GM13976 (cell line): ENCODE measurements around the gene ERC1.

ENCODE experiments used
- DNase-seq: peaks from one replicate; pipeline ENCODE4 v3.0.0; 2012; ENCODE audit warnings: low spot score
- in situ Hi-C: fragments of 300-500 bp; cut with MboI; formaldehyde crosslinking; loops from one replicate; pipeline ENCODE4 v1.12.0; 2022; ENCODE audit warnings: low sequenced_read_pairs, mixed read lengths, inconsistent platforms; ENCODE audit not compliant: unreplicated experiment
- TF ChIP-seq, protein P1 (sequence below): IDR thresholded peaks from 2 replicates; pipeline ENCODE4 v1.5.1; 2012; ENCODE audit warnings: borderline replicate concordance, mild to moderate bottlenecking; ENCODE audit not compliant: insufficient read depth; ENCODE audit errors: extremely low read depth, missing control alignments, control extremely low read depth

ERC1 gene

DNA sequence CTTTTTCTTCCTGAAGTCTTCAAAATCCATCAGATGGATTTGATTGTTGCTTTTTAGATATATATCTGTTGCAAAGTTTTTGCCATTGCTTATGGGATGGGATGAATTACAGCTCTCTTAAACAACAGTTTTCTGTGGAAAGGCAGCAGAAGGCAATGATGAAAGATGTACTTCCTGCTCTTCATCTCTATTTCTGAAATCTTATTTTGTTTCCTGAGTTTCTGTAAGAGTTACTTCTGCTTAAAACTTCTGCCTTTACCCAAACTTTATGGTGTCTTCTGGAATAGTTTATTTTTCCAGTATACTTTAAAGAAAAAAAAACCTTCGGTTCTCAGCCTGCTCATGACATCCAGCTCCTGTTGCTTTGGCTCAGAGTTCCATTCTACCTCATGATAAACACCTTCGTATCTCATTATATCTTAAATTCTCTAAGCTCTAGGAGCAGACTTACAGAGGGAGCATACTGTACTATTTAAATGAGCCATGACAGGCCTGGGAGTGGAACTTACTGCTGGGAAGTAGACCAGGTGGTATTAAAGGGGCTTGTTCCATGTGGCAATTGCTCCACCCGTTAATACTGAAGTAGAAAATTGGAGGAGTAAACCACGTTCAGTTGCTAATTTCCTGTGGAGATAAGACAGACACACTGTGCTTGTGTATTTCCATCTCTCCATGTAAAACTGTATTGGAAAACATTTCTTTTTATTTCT, 314.9 kb downstream of the ERC1 start:
- in situ Hi-C loops = no loop called here
- no peak for DNase-seq
- TF ChIP-seq, protein P1, sequence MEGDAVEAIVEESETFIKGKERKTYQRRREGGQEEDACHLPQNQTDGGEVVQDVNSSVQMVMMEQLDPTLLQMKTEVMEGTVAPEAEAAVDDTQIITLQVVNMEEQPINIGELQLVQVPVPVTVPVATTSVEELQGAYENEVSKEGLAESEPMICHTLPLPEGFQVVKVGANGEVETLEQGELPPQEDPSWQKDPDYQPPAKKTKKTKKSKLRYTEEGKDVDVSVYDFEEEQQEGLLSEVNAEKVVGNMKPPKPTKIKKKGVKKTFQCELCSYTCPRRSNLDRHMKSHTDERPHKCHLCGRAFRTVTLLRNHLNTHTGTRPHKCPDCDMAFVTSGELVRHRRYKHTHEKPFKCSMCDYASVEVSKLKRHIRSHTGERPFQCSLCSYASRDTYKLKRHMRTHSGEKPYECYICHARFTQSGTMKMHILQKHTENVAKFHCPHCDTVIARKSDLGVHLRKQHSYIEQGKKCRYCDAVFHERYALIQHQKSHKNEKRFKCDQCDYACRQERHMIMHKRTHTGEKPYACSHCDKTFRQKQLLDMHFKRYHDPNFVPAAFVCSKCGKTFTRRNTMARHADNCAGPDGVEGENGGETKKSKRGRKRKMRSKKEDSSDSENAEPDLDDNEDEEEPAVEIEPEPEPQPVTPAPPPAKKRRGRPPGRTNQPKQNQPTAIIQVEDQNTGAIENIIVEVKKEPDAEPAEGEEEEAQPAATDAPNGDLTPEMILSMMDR = no peak

DNA sequence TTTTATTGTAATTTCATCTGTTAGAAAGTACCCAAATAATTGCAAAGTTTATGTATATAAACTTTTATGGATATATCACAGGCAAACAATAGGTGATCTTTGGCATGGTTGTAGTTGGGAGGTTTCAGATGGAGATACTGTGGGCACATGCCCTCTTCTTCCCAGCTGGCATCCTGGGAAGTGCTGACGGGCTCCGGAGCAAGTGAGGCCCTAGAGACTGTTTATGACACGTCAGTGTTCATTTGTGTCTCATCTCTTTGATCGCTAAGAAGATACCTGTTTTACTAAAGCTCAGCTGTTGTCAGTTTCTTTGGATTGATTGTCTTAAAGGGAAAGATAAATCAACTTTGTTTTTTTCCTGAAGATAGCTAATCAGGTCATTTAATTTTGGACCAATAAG, 315.8 kb downstream of the ERC1 start:
- TF ChIP-seq, protein P1 = no peak
- no peak for DNase-seq
- in situ Hi-C loops = no loop called here

DNA sequence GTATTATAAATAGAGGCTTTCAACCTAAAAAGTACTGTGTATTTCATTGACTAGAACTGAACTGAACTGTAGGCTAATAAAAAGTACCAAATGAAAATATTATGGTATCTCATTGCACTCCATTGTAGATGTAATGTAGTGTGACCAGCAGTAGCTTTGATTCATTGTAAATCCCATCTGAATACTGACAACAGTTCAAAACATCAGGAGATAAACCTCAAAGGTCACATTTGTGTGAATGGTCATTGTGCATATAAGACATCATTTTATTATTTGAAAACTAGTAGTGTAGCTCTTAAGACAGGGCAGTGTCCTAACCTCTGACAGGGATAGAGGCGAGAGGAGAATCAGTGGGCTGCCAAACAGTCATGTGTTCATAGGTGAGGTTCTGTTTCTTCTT, 316.8 kb downstream of the ERC1 start:
- no peak for DNase-seq
- TF ChIP-seq, protein P1 = no peak
- in situ Hi-C loops = no loop called here

DNA sequence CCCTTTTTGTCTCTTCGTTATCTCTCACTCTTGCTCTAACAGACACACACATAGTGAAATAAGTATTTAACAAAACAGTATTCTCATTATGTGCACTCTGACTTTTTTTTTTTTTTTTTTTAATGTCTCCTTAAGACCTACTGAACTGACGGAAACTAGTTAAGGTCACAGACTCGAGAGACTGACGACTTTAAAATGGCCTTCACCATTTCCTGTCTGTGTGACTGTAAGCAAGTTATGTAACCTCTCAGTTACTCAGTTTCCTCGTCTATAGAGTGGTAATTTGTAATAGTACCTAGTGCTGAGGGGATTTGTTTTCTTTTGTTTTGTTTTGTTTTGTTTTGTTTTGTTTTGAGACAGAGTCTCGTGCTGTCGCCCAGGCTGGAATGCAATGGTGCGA, 318.6 kb downstream of the ERC1 start:
- no peak for DNase-seq
- in situ Hi-C loops = no loop called here
- TF ChIP-seq, protein P1 = no peak

DNA sequence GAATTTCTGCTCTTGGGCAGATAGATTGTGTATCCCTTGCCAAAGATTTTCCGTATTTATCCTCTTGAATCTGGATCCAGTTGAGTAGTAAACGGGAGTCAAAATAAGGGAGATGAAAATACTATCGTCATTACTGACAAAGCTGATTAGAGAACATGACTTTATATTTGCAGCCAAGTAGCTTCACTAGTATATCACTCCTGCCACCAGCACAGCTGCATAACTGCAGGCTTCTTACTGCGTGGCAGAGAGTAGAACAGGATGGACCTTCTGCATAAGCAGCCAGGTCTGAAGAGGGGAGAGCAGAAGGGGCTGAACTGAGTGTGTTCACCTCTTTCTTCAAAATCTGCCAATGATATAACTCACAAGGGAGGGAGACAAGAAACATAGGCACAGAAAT, 319.6 kb downstream of the ERC1 start:
- in situ Hi-C loops = no loop called here
- TF ChIP-seq, protein P1 = no peak
- no peak for DNase-seq

DNA sequence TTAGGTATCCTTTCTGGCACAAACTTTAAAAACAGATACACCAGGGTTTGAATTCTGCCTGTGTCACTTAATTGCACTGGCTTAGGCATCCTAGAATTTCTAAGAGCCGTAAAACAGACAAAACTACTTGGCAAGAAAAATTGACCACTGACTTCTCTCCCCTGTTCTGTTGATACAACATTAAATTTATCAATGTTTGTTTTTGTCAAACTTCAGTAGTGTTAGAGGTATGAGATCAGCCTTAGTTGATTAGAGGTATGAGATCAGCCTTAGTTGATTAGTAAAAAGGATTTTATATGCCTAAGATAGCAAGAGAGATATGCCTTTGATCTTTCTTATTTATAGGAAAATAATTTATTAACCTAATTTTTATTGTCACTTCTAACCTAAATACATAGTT, 320.1 kb downstream of the ERC1 start:
- no peak for DNase-seq
- TF ChIP-seq, protein P1 = no peak
- in situ Hi-C loops = no loop called here
